C4-2B (cell line): ENCODE results near the gene MECP2.
"Not testable (repeated sequence)": the region's sequence is repeated elsewhere in the genome, so short reads cannot be mapped to it uniquely, and the experiment has no call there.

Experiments
- H3K27ac ChIP-seq: fragments of 450-650 bp; 2 replicates; pipeline ENCODE4 v1.5.1; 2017
- CTCF ChIP-seq: fragments of 450-650 bp; conservative IDR thresholded peaks from 2 replicates; pipeline ENCODE4 v1.5.1; 2017; ENCODE audit warnings: mild to moderate bottlenecking
- ZFX ChIP-seq: fragments of 450-650 bp; IDR thresholded peaks from 2 replicates; pipeline ENCODE4 v1.6.1; 2017

Gene MECP2

GRCh38 chrX:153995504-153995903, 102.0 kb downstream of the MECP2 start:
- TF ChIP-seq CTCF (no peak), ZFX (no peak)
- no peak overlapping the region for H3K27ac ChIP-seq

- H3K27ac ChIP-seq = not testable (repeated sequence)
These were observed 103.1 kb downstream of the MECP2 start for GRCh38 chrX:153994398-153994797.

- TF ChIP-seq CTCF (no peak), ZFX (no peak)
- no peak overlapping the region for H3K27ac ChIP-seq
These were observed 103.5 kb downstream of the MECP2 start for GRCh38 chrX:153993978-153994377.

GRCh38 chrX:153993079-153993478, 104.4 kb downstream of the MECP2 start:
- TF ChIP-seq CTCF = no peak
- H3K27ac ChIP-seq = no peak overlapping the region

GRCh38 chrX:153992180-153992579, 105.3 kb downstream of the MECP2 start:
- TF ChIP-seq CTCF (no peak), ZFX (no peak)
- no peak overlapping the region for H3K27ac ChIP-seq

- no peak overlapping the region for H3K27ac ChIP-seq
- no peak for TF ChIP-seq ZFX
- no peak for TF ChIP-seq CTCF
These were observed 106.4 kb downstream of the MECP2 start for GRCh38 chrX:153991013-153991580.

GRCh38 chrX:153989973-153990655, 107.4 kb downstream of the MECP2 start:
- H3K27ac ChIP-seq = no peak overlapping the region
- no peak for TF ChIP-seq ZFX

- TF ChIP-seq CTCF (no peak), ZFX (no peak)
- H3K27ac ChIP-seq = no peak overlapping the region
These were observed 109.0 kb downstream of the MECP2 start for GRCh38 chrX:153988493-153988892.
